ENCODE results near the gene ATXN1.

The ATXN1 gene

GRCh38 chr6:16367571-16367970 lies 393.7 kb downstream of the ATXN1 start:
- peaks cover 6% of the 10 kb centered on the region for H3K27me3 Mint-ChIP-seq (ENCODE audit: low read depth, poor library complexity)
- H3K9me3 Mint-ChIP-seq: no peaks in the 10 kb centered on the region
- H3K4me3 Mint-ChIP-seq: no peak overlapping the region
- no peaks in the 10 kb centered on the region for H3K36me3 Mint-ChIP-seq (ENCODE audit: low read depth)
- TF ChIP-seq CTCF (IDR thresholded peaks at IDR 0.05): no peak
- H3K27ac Mint-ChIP-seq: no peak overlapping the region
- DNase-seq: no peak
- H3K4me1 Mint-ChIP-seq: peaks cover 30% of the 10 kb centered on the region

GRCh38 chr6:16363749-16364148 lies 397.5 kb downstream of the ATXN1 start:
- H3K4me3 Mint-ChIP-seq: no peak overlapping the region
- H3K27me3 Mint-ChIP-seq (ENCODE audit: low read depth, poor library complexity): peaks cover 8% of the 10 kb centered on the region
- no peak overlapping the region for H3K27ac Mint-ChIP-seq
- TF ChIP-seq CTCF (IDR thresholded peaks at IDR 0.05): no peak
- no peaks in the 10 kb centered on the region for H3K9me3 Mint-ChIP-seq
- no peak for DNase-seq
- no peaks in the 10 kb centered on the region for H3K36me3 Mint-ChIP-seq (ENCODE audit: low read depth)
- peaks cover 27% of the 10 kb centered on the region for H3K4me1 Mint-ChIP-seq

- TF ChIP-seq CTCF (IDR thresholded peaks at IDR 0.05): no peak
- Mint-ChIP-seq H3K4me1 (peaks cover 26% of the 10 kb centered on the region), H3K27ac (no peak overlapping the region), H3K36me3 (ENCODE audit: low read depth) (no peaks in the 10 kb centered on the region), H3K27me3 (ENCODE audit: low read depth, poor library complexity) (peaks cover 8% of the 10 kb centered on the region), H3K9me3 (no peaks in the 10 kb centered on the region), H3K4me3 (no peak overlapping the region)
- no peak for DNase-seq
Observed at GRCh38 chr6:16362819-16363589, 398.3 kb downstream of the ATXN1 start.

GRCh38 chr6:16362296-16362695 lies 399.0 kb downstream of the ATXN1 start:
- DNase-seq: no peak
- Mint-ChIP-seq H3K36me3 (ENCODE audit: low read depth) (no peaks in the 10 kb centered on the region), H3K4me3 (no peak overlapping the region), H3K27ac (no peak overlapping the region), H3K27me3 (ENCODE audit: low read depth, poor library complexity) (peaks cover 8% of the 10 kb centered on the region), H3K4me1 (peaks cover 24% of the 10 kb centered on the region), H3K9me3 (no peaks in the 10 kb centered on the region)
- TF ChIP-seq CTCF (IDR thresholded peaks at IDR 0.05): no peak

GRCh38 chr6:16361861-16362260 lies 399.4 kb downstream of the ATXN1 start:
- H3K36me3 Mint-ChIP-seq (ENCODE audit: low read depth): no peaks in the 10 kb centered on the region
- H3K4me1 Mint-ChIP-seq: peaks cover 20% of the 10 kb centered on the region
- TF ChIP-seq CTCF (IDR thresholded peaks at IDR 0.05): no peak
- H3K4me3 Mint-ChIP-seq: no peak overlapping the region
- no peak overlapping the region for H3K27ac Mint-ChIP-seq
- H3K9me3 Mint-ChIP-seq: no peaks in the 10 kb centered on the region
- H3K27me3 Mint-ChIP-seq (ENCODE audit: low read depth, poor library complexity): peaks cover 8% of the 10 kb centered on the region
- DNase-seq: no peak

GRCh38 chr6:16361121-16361520 lies 400.1 kb downstream of the ATXN1 start:
- Mint-ChIP-seq H3K27ac (no peak overlapping the region), H3K4me3 (no peak overlapping the region), H3K9me3 (no peaks in the 10 kb centered on the region), H3K4me1 (peaks cover 20% of the 10 kb centered on the region), H3K27me3 (ENCODE audit: low read depth, poor library complexity) (peaks cover 5% of the 10 kb centered on the region), H3K36me3 (ENCODE audit: low read depth) (no peaks in the 10 kb centered on the region)
- DNase-seq: no peak
- TF ChIP-seq CTCF (IDR thresholded peaks at IDR 0.05): no peak
